ENCODE data around the gene RFTN1. TPM values are rescaled to one million over a fixed set of nuclear protein-coding genes. Genes with fewer than 3 reads are reported as not detected.

Gene RFTN1
- total RNA-seq, 1 donor from 2014 or later: 53.4 TPM

DNA sequence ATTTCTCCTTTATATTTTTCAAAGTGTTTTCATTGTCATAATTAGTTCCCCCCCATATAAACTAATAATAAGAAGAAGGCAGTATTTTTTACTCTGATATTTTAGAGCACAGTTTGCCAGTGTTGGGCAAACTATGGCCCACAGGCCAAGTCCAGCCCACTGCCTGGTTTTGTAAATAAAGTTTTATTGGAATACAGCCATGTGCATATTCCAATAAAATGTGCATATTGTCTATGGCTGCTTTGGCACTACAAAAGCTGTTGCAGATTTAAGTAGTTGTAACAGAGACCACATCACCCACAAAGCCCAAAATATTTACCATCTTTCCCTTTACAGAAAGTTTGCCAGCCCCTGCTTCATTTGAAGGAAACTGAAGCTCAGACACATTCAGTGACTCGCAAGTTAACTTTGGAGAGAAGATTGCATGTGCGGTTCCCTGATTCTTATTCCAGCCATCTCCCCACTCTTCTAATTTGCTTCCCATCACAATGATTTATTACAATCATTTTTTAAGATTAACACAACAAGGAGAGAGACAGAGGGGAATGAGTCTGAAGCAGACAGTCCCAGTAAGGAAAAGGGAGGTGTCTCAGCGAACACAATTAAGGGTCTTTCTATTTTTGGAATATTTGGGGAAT, 48.9 kb downstream of the RFTN1 start:
- no peak for DNase-seq (ENCODE audit: low spot score)
- Mint-ChIP-seq H3K27me3 (ENCODE audit: low read depth) (no peaks in the 10 kb centered on the region), H3K27ac (ENCODE audit: unreplicated experiment) (peak overlapping the region; percentile 52), H3K4me3 (ENCODE audit: unreplicated experiment) (peak overlapping the region; percentile 21), H3K9me3 (ENCODE audit: low read depth) (peaks cover 4% of the 10 kb centered on the region), H3K4me1 (ENCODE audit: low read depth) (peaks cover 55% of the 10 kb centered on the region), H3K36me3 (ENCODE audit: low read depth) (peaks cover 4% of the 10 kb centered on the region)
- TF ChIP-seq, protein P1, sequence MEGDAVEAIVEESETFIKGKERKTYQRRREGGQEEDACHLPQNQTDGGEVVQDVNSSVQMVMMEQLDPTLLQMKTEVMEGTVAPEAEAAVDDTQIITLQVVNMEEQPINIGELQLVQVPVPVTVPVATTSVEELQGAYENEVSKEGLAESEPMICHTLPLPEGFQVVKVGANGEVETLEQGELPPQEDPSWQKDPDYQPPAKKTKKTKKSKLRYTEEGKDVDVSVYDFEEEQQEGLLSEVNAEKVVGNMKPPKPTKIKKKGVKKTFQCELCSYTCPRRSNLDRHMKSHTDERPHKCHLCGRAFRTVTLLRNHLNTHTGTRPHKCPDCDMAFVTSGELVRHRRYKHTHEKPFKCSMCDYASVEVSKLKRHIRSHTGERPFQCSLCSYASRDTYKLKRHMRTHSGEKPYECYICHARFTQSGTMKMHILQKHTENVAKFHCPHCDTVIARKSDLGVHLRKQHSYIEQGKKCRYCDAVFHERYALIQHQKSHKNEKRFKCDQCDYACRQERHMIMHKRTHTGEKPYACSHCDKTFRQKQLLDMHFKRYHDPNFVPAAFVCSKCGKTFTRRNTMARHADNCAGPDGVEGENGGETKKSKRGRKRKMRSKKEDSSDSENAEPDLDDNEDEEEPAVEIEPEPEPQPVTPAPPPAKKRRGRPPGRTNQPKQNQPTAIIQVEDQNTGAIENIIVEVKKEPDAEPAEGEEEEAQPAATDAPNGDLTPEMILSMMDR (IDR thresholded peaks at IDR 0.05): no peak

DNA sequence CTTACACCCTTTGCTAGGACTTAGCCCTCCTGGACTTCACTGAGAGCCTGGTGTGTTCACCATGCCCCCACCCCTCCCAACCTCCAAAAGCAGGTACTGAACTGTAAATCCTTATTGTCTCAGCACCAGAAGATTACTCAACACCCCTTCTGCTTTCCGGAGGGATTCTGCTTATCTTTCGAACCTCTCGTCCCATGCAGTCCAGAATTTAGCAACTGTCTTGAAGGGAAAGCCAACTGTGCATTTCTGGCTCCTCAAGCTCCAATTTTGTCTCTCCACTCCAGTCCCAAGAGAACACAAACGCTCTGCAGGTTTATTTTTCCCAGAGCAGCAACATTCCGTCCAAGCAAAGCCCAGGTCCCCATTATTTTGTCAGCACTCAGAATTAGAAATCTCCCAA, 49.6 kb downstream of the RFTN1 start:
- TF ChIP-seq, protein P1 (IDR thresholded peaks at IDR 0.05): no peak
- H3K27ac Mint-ChIP-seq (ENCODE audit: unreplicated experiment): peak overlapping the region; percentile 52
- H3K4me1 Mint-ChIP-seq (ENCODE audit: low read depth): peaks cover 49% of the 10 kb centered on the region
- H3K9me3 Mint-ChIP-seq (ENCODE audit: low read depth): peaks cover 4% of the 10 kb centered on the region
- H3K36me3 Mint-ChIP-seq (ENCODE audit: low read depth): peaks cover 2% of the 10 kb centered on the region
- no peak overlapping the region for H3K4me3 Mint-ChIP-seq (ENCODE audit: unreplicated experiment)
- DNase-seq (ENCODE audit: low spot score): no peak
- no peaks in the 10 kb centered on the region for H3K27me3 Mint-ChIP-seq (ENCODE audit: low read depth)

DNA sequence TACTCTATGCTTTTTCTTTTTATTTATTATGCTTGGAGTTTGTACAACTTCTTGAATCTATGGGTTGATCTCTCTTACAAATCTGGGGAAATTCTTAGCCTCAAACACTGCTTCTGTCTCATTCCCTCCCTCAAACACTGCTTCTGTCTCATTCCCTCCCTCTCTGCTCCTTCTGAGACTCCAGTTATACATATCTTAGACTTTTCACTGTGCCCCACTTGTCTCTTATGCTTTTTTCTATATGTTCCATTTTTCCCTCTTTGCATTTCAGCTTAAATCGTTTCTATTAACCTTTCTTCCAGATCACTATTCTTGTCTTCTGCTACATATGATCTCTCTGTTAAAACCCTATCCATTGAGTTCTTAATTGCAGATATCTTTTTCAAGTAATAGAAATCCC, 50.4 kb downstream of the RFTN1 start:
- Mint-ChIP-seq H3K27ac (ENCODE audit: unreplicated experiment) (no peak overlapping the region), H3K27me3 (ENCODE audit: low read depth) (no peaks in the 10 kb centered on the region), H3K4me3 (ENCODE audit: unreplicated experiment) (no peak overlapping the region), H3K9me3 (ENCODE audit: low read depth) (peaks cover 4% of the 10 kb centered on the region), H3K4me1 (ENCODE audit: low read depth) (peaks cover 45% of the 10 kb centered on the region), H3K36me3 (ENCODE audit: low read depth) (peaks cover 2% of the 10 kb centered on the region)
- no peak for DNase-seq (ENCODE audit: low spot score)
- TF ChIP-seq, protein P1 (IDR thresholded peaks at IDR 0.05): no peak

DNA sequence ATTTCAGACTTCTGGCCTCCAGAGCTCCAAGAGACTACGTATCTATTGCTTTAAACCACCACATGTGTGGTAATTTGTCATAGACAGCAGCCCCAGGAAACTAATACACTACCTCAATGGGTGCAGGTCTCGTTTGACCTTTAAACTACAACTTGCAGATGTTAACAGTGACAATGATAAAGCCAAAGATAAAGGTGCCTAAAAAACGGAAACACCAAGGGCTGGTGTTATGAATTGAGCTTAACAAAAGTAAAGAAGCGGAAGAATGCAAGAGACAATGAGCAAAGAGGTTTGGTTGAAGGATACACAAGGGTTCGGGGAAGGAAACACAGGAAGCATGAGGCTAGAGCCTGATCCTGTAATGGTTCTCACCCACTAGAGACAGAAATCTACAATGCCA, 50.8 kb downstream of the RFTN1 start:
- Mint-ChIP-seq H3K27ac (ENCODE audit: unreplicated experiment) (no peak overlapping the region), H3K4me1 (ENCODE audit: low read depth) (peaks cover 40% of the 10 kb centered on the region), H3K36me3 (ENCODE audit: low read depth) (peaks cover 2% of the 10 kb centered on the region), H3K4me3 (ENCODE audit: unreplicated experiment) (no peak overlapping the region), H3K9me3 (ENCODE audit: low read depth) (peaks cover 4% of the 10 kb centered on the region), H3K27me3 (ENCODE audit: low read depth) (no peaks in the 10 kb centered on the region)
- DNase-seq (ENCODE audit: low spot score): no peak
- TF ChIP-seq, protein P1 (IDR thresholded peaks at IDR 0.05): no peak

DNA sequence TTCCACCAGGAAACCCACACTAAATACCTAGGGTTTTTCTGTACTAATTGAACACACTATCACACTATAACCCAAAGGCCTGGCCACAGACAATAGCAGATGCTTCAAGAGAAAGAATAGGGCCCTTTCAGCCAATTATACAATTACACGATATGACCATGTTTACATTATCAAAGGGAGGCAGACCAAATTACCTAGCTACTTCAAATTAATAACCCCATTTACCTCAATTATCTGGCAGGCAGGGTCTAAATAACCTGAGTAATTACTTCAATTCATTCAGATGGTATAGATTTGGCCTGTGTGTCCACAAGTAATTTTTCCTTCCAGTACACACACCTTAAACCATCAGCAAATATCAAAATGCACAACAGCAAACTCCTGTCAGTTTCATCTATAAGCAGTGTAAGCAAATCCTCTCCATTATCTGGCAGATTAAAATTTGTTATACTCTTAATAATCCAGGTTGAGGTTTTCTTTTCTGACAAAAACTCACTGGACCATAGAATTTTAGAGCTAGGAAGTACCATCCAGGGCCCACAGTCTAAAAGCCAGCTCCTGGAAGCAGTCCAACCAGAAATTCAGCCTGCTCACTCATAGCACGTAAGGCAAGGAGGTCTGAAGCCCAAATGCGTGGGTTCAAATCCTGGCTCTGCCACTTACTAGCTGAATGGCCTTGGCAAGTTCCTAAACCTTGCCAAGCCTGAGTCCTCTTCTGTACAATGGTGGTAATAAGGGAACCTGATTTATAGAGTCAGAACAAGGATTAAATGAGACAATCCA, 51.8 kb downstream of the RFTN1 start:
- Mint-ChIP-seq H3K27ac (ENCODE audit: unreplicated experiment) (no peak overlapping the region), H3K36me3 (ENCODE audit: low read depth) (no peaks in the 10 kb centered on the region), H3K27me3 (ENCODE audit: low read depth) (no peaks in the 10 kb centered on the region), H3K4me3 (ENCODE audit: unreplicated experiment) (no peak overlapping the region), H3K4me1 (ENCODE audit: low read depth) (peaks cover 42% of the 10 kb centered on the region), H3K9me3 (ENCODE audit: low read depth) (peaks cover 4% of the 10 kb centered on the region)
- TF ChIP-seq, protein P1 (IDR thresholded peaks at IDR 0.05): no peak
- no peak for DNase-seq (ENCODE audit: low spot score)
